Thoracic aorta (tissue), 2 donors: ENCODE measurements around the gene TNS3. TPM values are rescaled to one million over a fixed set of nuclear protein-coding genes. Genes with fewer than 3 reads are reported as not detected.

ENCODE experiments used
- ATAC-seq: fragments of 150-250 bp; one replicate; pipeline ENCODE4 v1.8.0; 2017; ENCODE audit warnings: low read depth; ENCODE audit not compliant: insufficient number of reproducible peaks, low FRiP score
- DNase-seq: peaks from one replicate; pipeline ENCODE4 v3.0.0-alpha.2; 2020; ENCODE audit warnings: low spot score
- H3K27ac ChIP-seq, 2 donors: fragments of 200-600 bp; sonication (generic); 1 replicate in 1 of 2; 2 replicates in 1 of 2; pipeline ENCODE4 v1.5.1; 2016; ENCODE audit warnings: mild to moderate bottlenecking in 2 of 2, moderate library complexity in 2 of 2
- H3K27me3 ChIP-seq: fragments of 200-600 bp; sonication (generic); replicated peaks from 2 replicates; pipeline ENCODE4 v1.6.0; 2016; ENCODE audit warnings: mild to moderate bottlenecking; ENCODE audit not compliant: insufficient read depth
- H3K36me3 ChIP-seq: fragments of 200-600 bp; sonication (generic); one replicate; pipeline ENCODE4 v1.5.1; 2016
- H3K4me1 ChIP-seq, 2 donors: fragments of 200-600 bp; sonication (generic); 1 replicate in 1 of 2; 2 replicates in 1 of 2; pipeline versions ENCODE4 v1.5.1 to v1.6.0; 2016; ENCODE audit warnings: low read depth in 2 of 2, mild to moderate bottlenecking in 1 of 2; ENCODE audit not compliant: control insufficient read depth in 1 of 2
- H3K4me3 ChIP-seq: fragments of 200-600 bp; sonication (generic); 2 replicates; pipeline ENCODE4 v1.5.1; 2016; ENCODE audit warnings: mild to moderate bottlenecking
- H3K9me3 ChIP-seq: fragments of 200-600 bp; sonication (generic); 2 replicates; pipeline ENCODE4 v1.5.1; 2016
- CTCF ChIP-seq: fragments of 200-600 bp; sonication (generic); IDR thresholded peaks from one replicate; pipeline ENCODE4 v1.5.1; 2019; ENCODE audit warnings: antibody characterized with exemption
- total RNA-seq, 2 donors: library from RNA; depleted of rRNA; stranded (reverse); fragments of >200 nt; gene quantifications; one replicate each; pipeline versions ENCODE4 v1.1.0 to v1.2.3, GENCODE V29; 2016

TNS3 gene
- total RNA-seq, 2 donors from 2014 or later = 138 to 151 TPM

GRCh38 chr7:47350425-47350824, 231.5 kb downstream of the TNS3 start:
- Histone ChIP-seq H3K27me3 (no peaks in the 10 kb centered on the region), H3K36me3 (no peaks in the 10 kb centered on the region), H3K27ac (no peak overlapping the region), H3K4me1 (no peaks in the 10 kb centered on the region), H3K4me3 (no peak overlapping the region), H3K9me3 (no peaks in the 10 kb centered on the region)
- no peak for TF ChIP-seq CTCF
- no peak for DNase-seq
- ATAC-seq = no peak

DNA sequence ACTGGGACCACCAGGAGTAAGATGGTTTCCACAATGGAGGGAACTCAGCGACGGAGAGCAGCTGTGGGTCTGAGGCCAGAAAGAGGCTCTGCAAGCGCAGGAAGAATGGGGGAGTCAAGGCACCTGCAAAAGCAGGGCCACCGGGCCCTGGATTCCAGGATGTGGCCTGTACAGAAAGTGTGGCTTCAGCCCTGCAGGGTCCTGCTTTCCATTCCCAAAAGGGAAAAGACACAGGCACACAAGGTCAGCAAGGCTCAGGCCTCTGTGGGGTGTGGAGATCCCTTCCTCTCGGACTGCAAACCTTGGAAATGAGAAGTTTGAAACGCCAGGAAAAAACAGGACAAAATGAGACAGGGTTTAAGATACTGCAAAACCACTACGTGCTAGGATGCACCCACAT, 232.5 kb downstream of the TNS3 start:
- Histone ChIP-seq H3K9me3 (no peaks in the 10 kb centered on the region), H3K4me3 (no peak overlapping the region), H3K36me3 (peaks cover 4% of the 10 kb centered on the region), H3K4me1 (no peaks in the 10 kb centered on the region), H3K27ac (no peak overlapping the region), H3K27me3 (no peaks in the 10 kb centered on the region)
- no peak for TF ChIP-seq CTCF
- ATAC-seq (no peak), DNase-seq (no peak)

- Histone ChIP-seq H3K27ac (no peak overlapping the region), H3K4me1 (no peaks in the 10 kb centered on the region), H3K9me3 (no peaks in the 10 kb centered on the region), H3K36me3 (peaks cover 9% of the 10 kb centered on the region), H3K4me3 (no peak overlapping the region), H3K27me3 (no peaks in the 10 kb centered on the region)
- no peak for TF ChIP-seq CTCF
- DNase-seq (no peak), ATAC-seq (no peak)
Observed at GRCh38 chr7:47347816-47348385, 234.0 kb downstream of the TNS3 start.

DNA sequence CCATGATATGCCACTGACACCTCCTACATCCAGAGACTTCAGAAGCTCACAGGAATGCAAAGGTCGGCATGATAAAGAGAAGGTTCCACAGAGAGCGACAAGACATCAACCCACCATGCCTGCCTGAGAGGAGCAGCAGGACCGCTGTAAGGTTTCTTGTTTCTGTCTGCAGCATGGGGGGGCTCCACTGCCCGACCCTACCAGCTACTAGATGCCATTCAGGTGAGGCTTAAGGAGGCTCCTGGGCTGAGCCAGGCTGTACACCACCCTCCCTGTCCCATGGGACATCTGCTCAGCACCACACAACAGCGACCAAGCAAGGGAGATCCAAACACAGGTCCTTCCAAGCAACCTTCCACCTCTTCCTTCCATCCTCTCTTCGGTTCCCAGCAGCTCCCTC, 234.6 kb downstream of the TNS3 start:
- H3K36me3 ChIP-seq = peaks cover 9% of the 10 kb centered on the region
- H3K9me3 ChIP-seq = no peaks in the 10 kb centered on the region
- H3K27ac ChIP-seq = no peak overlapping the region
- no peak for ATAC-seq
- TF ChIP-seq CTCF = no peak
- DNase-seq = no peak
- H3K4me3 ChIP-seq = no peak overlapping the region
- H3K4me1 ChIP-seq = no peaks in the 10 kb centered on the region
- no peaks in the 10 kb centered on the region for H3K27me3 ChIP-seq

- ATAC-seq (no peak), DNase-seq (no peak)
- no peaks in the 10 kb centered on the region for H3K4me1 ChIP-seq
- H3K27me3 ChIP-seq = no peaks in the 10 kb centered on the region
- H3K9me3 ChIP-seq = no peaks in the 10 kb centered on the region
- no peak for TF ChIP-seq CTCF
- peaks cover 9% of the 10 kb centered on the region for H3K36me3 ChIP-seq
- H3K4me3 ChIP-seq = no peak overlapping the region
- H3K27ac ChIP-seq = no peak overlapping the region
Observed at GRCh38 chr7:47346377-47346914, 235.5 kb downstream of the TNS3 start.
